DOHH2 (cell line): ENCODE measurements around the gene KRT85.

Source experiments
- H3F3A ChIP-seq: fragments of 200-600 bp; sonication (generic), shearing (Covaris generic); 2 replicates; pipeline ENCODE4 v1.6.0; 2016; ENCODE audit warnings: antibody characterized with exemption, mild to moderate bottlenecking; ENCODE audit not compliant: control insufficient read depth, insufficient read depth
- H3K27ac ChIP-seq: fragments of 200-600 bp; sonication (generic); 2 replicates; pipeline ENCODE4 v1.5.1; 2014; ENCODE audit warnings: low read depth, mild to moderate bottlenecking, low read length, moderate library complexity
- H3K27me3 ChIP-seq: fragments of 200-600 bp; sonication (generic); 2 replicates; pipeline ENCODE4 v1.6.1; 2014; ENCODE audit warnings: mild to moderate bottlenecking, low read length, mixed read lengths; ENCODE audit not compliant: control insufficient read depth
- H3K36me3 ChIP-seq: fragments of 200-600 bp; sonication (generic); 2 replicates; pipeline ENCODE4 v1.6.1; 2014; ENCODE audit warnings: mild to moderate bottlenecking, low read length, moderate library complexity, mixed read lengths; ENCODE audit not compliant: control insufficient read depth
- H3K4me1 ChIP-seq: fragments of 200-600 bp; sonication (generic); 2 replicates; pipeline ENCODE4 v1.6.1; 2014; ENCODE audit warnings: mild to moderate bottlenecking, low read length, mixed read lengths; ENCODE audit not compliant: control insufficient read depth
- H3K4me2 ChIP-seq: fragments of 200-600 bp; sonication (generic); 2 replicates; pipeline ENCODE4 v1.6.0; 2014; ENCODE audit warnings: mild to moderate bottlenecking, low read length, moderate library complexity
- H3K4me3 ChIP-seq: fragments of 200-600 bp; sonication (generic); 2 replicates; pipeline ENCODE4 v1.5.1; 2014; ENCODE audit warnings: mild to moderate bottlenecking, low read length, mixed read lengths
- H3K79me2 ChIP-seq: fragments of 200-600 bp; sonication (generic); 2 replicates; pipeline ENCODE4 v1.6.1; 2014; ENCODE audit warnings: mild to moderate bottlenecking, low read length, mixed read lengths; ENCODE audit not compliant: control insufficient read depth
- H3K9me2 ChIP-seq: fragments of 200-600 bp; sonication (generic); replicated peaks from 2 replicates; pipeline ENCODE4 v1.6.1; 2014; ENCODE audit warnings: mild to moderate bottlenecking, low read length, mixed read lengths; ENCODE audit not compliant: control insufficient read depth
- H3K9me3 ChIP-seq: fragments of 200-600 bp; sonication (generic); 2 replicates; pipeline ENCODE4 v1.6.1; 2014; ENCODE audit warnings: antibody characterized with exemption, low read length, mixed read lengths; ENCODE audit not compliant: control insufficient read depth, insufficient read depth
- H4K20me1 ChIP-seq: fragments of 200-600 bp; sonication (generic); 2 replicates; pipeline ENCODE4 v1.6.0; 2014; ENCODE audit warnings: low read depth, mild to moderate bottlenecking, antibody characterized with exemption, low read length, moderate library complexity; ENCODE audit not compliant: control insufficient read depth, insufficient read depth
- CTCF ChIP-seq: fragments of 200-600 bp; sonication (generic); IDR thresholded peaks from one replicate; pipeline ENCODE4 v1.5.1; 2014; ENCODE audit warnings: antibody characterized with exemption, mild to moderate bottlenecking, low read depth, low read length; ENCODE audit not compliant: poor library complexity, severe bottlenecking
- EZH2phosphoT487 ChIP-seq: fragments of 200-600 bp; sonication (generic); IDR thresholded peaks from 2 replicates; pipeline ENCODE4 v1.6.1; 2017; ENCODE audit warnings: borderline replicate concordance, mild to moderate bottlenecking, antibody characterized with exemption, low read length, moderate library complexity, mixed read lengths

KRT85 gene

GRCh38 chr12:52380271-52380694 is 13.0 kb upstream of the KRT85 start:
- Histone ChIP-seq H3K27me3 (peaks cover 15% of the 10 kb centered on the region), H3K4me2 (no peak overlapping the region), H3K4me1 (no peaks in the 10 kb centered on the region), H3K9me3 (no peaks in the 10 kb centered on the region), H3K79me2 (no peaks in the 10 kb centered on the region), H4K20me1 (no peaks in the 10 kb centered on the region), H3K27ac (no peak overlapping the region), H3K36me3 (no peaks in the 10 kb centered on the region), H3K4me3 (no peak overlapping the region), H3K9me2 (no peaks in the 10 kb centered on the region), H3F3A (no peaks in the 10 kb centered on the region)
- TF ChIP-seq CTCF (peak; percentile 58), EZH2phosphoT487 (no peak)

DNA sequence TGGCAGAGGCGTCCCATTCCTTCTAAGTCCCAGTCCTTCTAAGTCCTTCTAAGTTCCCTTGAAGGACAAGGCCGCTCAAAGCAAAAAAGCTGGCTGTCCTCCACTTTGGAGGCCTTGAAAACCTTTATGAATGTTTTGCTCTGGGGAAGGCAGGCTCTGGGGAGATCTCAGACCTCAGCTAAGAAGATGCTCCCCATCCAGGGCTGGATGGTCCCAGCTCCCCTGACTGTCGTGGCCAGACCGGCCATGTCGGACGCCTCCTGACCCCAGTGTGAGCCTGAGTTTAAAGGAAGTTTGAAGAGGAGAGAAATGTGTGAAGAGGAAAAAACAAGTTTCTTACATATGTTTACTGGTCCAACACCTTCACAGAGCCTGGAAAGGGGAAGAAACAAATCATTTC is 12.3 kb upstream of the KRT85 start:
- H3K9me2 ChIP-seq: no peaks in the 10 kb centered on the region
- H3K4me2 ChIP-seq: no peak overlapping the region
- H4K20me1 ChIP-seq: no peaks in the 10 kb centered on the region
- no peaks in the 10 kb centered on the region for H3K36me3 ChIP-seq
- H3K4me3 ChIP-seq: no peak overlapping the region
- H3F3A ChIP-seq: no peaks in the 10 kb centered on the region
- TF ChIP-seq CTCF (no peak), EZH2phosphoT487 (no peak)
- no peaks in the 10 kb centered on the region for H3K9me3 ChIP-seq
- H3K4me1 ChIP-seq: no peaks in the 10 kb centered on the region
- H3K27me3 ChIP-seq: peaks cover 15% of the 10 kb centered on the region
- no peak overlapping the region for H3K27ac ChIP-seq
- no peaks in the 10 kb centered on the region for H3K79me2 ChIP-seq

DNA sequence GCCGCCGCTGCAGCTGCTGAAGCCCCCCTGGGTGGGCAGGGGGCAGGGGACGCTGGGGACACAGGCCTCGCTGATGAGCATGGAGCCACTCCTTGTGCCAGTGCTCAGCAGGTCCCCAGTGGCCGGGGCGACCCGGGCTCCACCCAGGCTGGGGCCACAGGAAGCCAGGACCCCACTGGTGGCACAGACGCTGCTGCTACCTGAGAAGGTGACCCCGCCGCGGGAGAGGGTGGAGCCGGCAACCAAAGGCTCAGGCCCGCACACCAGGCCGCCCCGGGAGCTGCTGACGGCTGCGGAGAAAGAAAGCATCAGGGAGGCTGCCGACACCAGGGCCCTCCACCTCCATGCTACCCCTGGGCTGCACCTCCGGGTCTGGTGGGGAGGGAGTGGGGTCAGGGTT is 10.8 kb upstream of the KRT85 start:
- Histone ChIP-seq H3K79me2 (no peaks in the 10 kb centered on the region), H3K27me3 (peaks cover 8% of the 10 kb centered on the region), H3F3A (no peaks in the 10 kb centered on the region), H3K9me3 (no peaks in the 10 kb centered on the region), H3K9me2 (no peaks in the 10 kb centered on the region), H3K4me1 (no peaks in the 10 kb centered on the region), H4K20me1 (no peaks in the 10 kb centered on the region), H3K27ac (no peak overlapping the region), H3K36me3 (no peaks in the 10 kb centered on the region), H3K4me2 (no peak overlapping the region), H3K4me3 (no peak overlapping the region)
- TF ChIP-seq CTCF (no peak), EZH2phosphoT487 (no peak)

DNA sequence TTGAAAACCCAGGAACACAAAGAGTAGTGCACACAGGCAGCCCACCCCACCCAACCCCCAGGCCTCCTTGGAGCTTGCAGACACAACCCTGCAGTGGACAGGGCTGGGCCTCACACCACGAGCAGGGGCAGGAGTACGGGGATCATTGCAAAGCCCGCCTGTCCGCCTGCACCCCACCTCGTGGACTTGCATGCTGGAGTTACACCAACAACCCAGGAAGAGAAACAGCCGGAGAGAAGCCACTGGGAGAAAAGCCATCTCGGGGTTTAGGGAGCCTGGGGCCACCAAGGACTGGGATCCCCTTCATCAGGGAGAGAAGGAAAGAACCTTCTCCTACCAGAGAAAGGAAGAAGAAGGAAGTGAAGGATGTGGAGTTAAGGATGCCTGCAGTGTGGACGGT is 10.0 kb upstream of the KRT85 start:
- H3K36me3 ChIP-seq: no peaks in the 10 kb centered on the region
- H4K20me1 ChIP-seq: no peaks in the 10 kb centered on the region
- H3K4me3 ChIP-seq: no peak overlapping the region
- H3K79me2 ChIP-seq: no peaks in the 10 kb centered on the region
- H3K9me2 ChIP-seq: no peaks in the 10 kb centered on the region
- H3F3A ChIP-seq: no peaks in the 10 kb centered on the region
- H3K4me2 ChIP-seq: no peak overlapping the region
- H3K27ac ChIP-seq: no peak overlapping the region
- no peaks in the 10 kb centered on the region for H3K9me3 ChIP-seq
- H3K27me3 ChIP-seq: no peaks in the 10 kb centered on the region; the same call in 1 of the 2 replicates
- no peak for TF ChIP-seq CTCF
- no peak for TF ChIP-seq EZH2phosphoT487
- H3K4me1 ChIP-seq: no peaks in the 10 kb centered on the region
